Measurements from ENCODE around the gene NPAS3.

The NPAS3 gene

DNA sequence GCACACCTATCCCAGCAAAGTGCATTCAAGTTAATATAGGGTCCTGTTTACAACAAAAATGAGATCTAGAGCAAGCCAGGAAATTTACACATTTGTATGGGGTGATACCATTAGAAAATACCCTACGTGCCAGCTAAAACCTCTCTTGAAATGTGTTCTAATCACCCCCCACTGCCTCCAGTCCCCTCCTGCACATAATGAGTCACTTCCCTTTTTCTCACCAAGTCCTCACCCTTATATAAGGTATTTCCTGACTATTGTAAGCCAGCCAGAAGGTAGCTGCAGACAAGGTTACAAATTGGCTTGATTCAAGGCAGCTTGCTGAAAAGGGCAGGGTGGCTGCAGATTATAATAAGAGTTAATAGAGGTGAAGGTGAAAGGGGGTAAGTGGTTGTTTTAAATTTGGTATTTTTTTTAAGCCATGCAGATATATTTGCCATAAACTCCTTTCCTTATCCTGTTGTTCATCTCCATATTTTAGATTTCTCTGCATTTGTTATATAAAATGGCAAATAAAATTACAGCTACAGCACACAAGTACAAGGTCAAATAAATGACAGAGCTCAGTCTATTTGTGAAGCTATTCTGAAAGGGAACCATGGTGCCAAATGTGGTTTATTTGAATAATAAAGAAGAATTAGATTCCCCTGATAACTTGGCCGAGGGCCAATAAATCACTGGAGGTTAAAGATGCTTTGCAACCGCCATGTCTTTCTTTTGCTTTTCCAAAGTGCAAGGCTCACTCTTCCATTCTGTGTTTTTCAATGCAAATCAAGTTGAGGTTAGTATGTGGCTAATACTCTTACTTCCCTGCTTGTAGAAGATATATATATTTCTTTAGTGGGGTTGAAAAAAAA, 626.3 kb downstream of the NPAS3 start:
- DNase-seq = no peak

GRCh38 chr14:33566082-33566481, 627.4 kb downstream of the NPAS3 start:
- DNase-seq = no peak

DNA sequence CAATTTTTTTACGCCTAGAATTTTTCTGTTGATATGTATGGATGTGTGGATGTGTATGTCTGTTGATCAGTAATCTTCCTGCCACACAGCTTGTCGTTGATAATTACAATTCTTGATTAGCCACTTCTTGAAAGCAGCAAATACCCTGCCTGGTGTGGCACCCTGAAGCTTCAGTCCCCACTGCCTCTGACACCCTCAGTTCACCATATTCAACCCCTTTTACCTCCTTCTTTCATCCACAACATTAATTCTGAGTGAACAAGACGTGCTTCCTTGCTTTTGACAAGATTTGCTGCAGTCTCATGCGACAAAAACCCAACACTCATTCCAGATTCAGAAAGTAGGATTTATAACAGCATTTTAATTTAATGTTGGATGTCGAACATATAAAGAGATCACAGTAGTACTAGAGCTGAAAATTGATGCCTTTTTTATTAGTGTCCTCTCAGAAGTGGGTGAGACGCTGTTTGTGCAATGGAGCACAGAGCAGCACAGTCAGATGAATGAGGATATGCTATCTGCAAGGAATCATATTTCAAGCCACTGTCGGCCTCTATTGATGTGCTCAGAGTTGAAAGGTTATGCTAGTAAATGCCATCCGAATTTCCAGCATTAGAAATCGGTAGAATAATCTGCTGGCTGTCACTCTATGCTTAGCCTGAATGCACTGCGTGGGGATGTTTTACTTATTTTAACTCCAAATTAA, 628.5 kb downstream of the NPAS3 start:
- DNase-seq = no peak

DNA sequence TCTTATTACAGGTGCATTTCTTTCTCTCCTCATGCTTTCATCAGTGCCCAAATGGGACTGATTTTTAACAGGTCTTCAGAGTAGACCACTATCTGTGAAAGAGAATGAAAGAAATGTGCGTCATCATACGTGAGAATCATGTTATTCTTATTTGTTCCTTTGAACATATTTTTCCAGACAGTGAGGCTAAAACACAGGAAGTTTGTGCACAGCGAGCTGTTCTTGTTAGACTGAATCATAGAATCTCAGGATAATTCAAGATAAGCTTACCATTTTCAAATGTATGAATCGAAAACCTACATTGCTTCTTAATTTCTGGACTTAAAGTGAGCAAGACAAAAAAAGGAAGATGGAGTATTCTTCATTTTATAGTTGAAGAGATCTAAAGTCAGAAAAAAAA, 629.1 kb downstream of the NPAS3 start:
- no peak for DNase-seq

DNA sequence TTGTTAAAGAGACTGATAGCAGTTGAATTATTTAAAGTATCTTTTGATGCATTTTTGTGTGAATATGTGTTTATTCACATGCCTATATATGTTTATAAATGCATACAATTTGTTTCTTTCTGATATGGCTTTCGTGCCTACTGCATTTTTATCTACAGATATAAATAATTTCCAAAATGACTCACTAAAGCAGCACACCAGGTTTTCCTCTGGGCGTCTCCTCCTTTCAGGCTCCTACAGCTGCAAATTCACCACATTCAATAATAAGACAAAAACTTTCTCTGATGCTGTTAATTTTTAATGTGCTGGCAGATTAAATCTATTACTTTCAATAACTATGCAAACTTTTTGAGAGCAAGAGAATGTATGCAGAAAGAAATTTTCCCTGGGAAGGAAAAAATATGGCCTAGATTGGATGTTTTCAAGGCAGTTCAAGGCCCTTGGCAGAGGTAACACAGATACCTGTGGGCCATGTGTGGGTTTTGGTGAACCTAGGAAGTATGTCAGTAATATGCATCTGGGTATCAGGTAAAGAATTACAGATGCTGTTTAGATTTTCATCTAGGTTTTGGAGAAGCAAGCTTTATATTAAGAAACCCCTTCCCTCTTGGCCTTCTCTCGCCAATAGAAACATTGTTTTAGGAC, 630.4 kb downstream of the NPAS3 start:
- DNase-seq = no peak

DNA sequence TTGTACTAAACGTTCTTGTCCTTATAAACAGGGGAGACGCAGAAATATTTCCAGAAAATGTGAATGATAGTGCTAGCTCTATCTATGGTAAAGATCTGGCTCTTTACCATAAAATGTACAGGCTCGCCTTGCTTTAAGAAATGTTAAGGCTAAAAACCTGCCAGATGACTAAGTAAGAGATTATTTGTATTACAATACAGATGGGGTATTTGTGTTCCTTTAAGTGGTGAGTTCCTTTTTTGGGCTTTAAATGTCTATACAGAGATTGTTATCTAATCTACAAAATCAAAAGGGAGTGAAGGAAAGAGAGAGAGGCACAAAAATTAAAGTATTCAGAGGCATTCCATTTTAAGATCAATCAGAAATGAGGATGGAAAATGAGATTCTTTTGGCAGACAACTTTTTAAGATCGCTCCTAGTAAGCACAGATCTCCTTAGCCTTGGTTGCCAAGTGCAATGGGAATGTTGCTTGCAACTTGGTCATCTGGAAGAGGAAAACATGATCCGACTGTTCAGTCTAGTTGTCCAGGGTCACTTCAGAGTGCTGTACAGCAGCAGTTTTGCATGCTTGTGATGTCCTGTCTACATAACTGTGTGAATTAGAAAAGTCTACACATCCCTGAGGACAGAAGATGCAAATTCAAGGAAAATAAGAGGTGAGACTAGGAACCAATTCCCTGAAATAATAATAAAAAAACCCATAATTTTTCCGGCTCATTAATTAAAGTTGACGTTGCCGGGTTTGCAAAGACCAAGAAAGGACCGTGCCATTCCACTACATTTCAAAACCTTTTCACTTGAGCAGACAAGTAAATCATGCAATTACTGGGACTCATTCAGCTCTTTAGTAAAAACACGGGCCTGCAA, 631.4 kb downstream of the NPAS3 start:
- no peak for DNase-seq

DNA sequence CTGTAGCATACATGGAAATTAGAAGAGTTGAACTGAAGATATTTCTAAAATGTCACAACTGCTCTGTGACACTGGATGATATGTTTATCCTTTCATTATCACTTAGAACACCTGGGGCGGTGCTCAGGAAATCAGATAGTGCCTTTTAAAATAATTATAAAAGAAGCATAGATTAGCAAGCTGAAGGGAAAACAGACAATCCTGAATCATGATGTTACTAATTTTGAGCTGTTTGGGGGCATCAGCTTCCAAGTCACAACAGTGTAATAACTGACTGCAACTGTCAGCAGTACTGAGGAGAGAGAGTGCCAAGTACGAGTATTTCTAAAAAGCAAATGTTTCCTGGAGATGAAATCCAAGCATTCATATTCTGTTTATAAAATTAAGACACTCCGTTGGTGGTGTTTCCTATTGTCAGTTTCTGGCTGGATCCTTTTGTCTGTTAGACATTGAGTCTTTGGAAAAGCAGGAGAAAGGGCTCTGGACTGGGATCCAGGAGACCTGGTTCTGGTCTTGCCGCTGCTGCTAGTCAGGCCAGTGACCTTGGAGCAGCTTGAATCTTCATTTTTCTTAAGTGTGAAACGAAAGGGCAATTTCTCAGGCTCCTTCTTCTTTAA, 632.1 kb downstream of the NPAS3 start:
- DNase-seq = no peak

DNA sequence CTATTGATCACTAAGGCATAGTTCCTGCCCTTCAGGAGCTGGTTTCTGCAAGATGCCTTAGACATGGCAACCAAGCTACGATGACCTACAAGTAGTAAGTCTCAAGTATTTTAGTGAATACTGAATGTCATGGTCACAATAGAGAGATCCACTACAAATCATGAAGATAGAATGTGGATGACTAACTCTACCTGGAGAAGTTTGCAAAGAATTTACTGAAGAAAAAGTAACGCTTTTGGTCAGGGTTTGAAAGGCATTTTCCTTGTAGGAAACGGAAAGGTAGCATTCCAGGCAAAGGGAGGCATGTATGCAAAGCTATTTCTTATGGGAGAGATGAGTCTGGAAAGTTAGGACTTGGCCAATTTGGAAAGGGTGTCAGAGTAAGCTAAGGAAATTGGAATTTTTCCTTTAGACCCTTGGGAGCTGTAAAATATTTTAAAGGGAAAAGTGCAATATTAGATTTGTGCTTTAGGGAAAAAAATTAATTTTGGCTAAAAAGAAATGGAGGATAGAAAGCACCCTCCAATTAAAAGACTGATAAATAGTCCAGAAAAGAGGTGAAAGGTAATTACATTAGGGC, 634.7 kb downstream of the NPAS3 start:
- no peak for DNase-seq

DNA sequence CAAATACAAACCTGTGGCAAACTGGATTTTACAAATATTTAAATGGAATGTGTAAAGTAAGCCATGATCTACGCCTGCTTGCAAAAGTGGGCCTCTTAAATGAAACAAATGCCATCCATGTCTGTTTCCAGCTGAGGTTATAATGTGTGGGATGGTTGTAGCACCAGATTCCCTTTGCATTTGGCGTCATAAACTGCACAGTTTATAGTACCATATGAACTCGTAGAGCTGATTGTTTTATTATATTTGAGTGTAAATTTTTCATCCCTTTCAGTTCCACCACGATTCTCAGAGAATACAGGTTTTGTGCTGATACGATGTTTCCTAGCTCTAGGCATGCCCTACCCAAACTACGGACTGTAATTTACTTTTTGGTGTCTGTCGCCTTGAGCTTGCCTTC, 637.3 kb downstream of the NPAS3 start:
- DNase-seq = no peak

GRCh38 chr14:33578461-33579216, 640.0 kb downstream of the NPAS3 start:
- DNase-seq = no peak

DNA sequence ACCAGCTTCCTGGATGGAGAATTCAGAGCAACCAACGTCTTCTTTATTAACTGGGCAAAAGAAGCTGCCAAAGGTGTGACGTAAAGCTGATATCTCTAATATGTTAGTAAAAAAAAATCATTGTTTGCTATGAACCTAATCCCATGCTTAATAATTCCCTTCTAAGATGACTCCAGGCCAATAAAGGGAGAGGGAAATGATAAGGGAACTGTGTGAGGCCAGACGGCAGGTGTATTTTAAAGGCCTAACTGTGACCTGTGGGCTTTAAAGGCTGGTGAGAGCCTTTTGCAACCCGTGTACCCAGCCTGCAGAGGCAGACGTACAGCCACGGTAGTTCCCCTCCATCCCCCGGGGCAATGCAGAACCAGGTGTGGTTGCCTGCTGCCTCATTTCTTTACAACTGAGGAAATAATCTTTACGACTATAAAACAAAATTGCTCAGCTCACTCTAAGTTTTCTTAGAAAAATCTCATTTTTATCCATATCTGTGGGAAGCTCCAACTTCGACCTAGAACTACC, 641.6 kb downstream of the NPAS3 start:
- no peak for DNase-seq

DNA sequence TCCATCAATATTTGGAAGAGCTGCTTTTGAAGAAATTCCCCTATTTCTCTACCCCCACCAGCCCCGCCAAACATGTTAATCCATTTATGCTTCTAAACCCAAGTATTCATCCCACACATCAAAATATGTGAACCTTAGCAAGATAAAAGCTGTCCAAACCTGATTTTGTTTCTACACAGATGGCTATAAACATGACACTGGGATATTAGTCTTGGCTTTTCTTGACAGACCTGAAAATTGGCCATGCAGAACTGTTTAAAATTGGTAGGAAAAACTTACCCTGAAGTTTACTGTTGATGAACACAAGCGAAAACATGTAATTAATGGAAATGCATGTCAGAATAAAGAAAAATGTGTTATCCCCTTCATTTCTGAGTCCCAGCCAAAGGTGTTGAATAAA, 642.2 kb downstream of the NPAS3 start:
- no peak for DNase-seq

GRCh38 chr14:33584697-33585096, 646.0 kb downstream of the NPAS3 start:
- DNase-seq = no peak

DNA sequence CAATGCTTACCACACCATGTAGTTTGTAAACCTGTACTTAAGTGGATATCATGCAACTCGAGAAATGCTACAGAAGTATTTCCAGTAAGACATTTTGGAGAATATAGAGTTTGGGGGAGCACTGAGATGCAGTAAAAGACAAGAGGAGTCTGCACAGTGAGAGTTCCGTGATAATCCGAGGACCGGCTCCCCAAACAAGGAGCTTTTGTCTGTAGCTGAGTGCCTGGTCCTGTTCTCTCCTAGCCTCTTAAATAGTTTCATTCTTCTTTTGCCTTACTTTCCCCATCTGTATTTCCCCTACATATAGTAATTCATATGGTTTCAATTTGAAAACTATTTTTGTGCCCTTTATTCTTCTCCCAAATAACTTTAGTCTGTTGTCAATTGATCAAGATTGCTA, 648.1 kb downstream of the NPAS3 start:
- no peak for DNase-seq

DNA sequence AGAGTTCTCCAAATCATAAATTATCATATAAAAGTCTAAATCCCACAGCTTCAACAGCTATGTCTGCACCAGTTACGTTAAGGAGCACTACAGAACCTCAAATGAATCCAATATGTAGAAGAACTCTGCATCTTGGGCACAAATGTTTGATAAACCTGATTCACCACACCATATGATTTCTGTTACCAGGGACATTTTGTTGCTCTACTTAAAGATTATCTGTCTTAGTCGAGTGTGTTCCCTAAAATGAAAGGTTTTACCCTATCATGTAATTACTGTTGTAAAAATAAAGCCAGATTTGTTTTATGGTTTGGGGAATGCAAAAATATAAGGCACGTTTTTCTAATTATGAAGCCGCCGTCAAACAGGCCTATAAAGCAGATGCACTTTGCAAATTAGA, 649.1 kb downstream of the NPAS3 start:
- DNase-seq = no peak

DNA sequence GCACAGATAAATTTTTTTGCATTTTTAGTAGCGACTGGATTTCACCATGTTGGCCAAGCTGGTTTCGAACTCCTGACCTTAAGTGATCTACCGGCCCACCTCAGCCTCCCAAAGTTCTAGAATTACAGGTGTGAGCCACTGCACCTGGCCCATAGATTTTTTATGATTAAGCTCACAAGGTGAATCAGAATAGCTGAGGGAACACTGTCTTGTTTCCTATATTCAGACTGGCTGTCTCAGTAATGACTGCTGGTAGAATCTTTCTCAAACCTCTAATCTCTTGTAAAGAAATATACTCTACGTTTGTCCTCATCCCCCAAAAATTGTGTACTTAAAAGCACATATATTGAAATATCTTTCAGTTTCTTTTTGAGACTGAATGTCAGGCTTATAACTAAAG, 650.1 kb downstream of the NPAS3 start:
- no peak for DNase-seq

DNA sequence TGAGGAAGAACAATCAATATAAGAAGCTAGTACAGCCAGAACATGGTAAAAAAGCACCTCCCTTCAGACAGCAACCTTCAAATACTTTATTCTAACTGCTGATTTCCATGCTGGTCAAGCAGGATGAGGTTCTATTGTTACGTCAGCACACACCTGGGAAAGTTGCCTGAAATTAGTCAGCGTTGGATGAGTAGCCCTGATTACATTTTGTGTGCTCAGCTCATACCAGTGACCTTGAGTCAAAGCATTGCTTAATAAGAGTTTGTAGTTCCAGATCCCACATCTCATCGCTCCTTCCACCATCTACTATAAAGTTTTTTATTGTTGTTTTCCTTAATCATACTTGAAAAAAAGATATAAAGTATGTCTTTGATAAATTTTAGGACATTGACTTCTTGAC, 650.7 kb downstream of the NPAS3 start:
- DNase-seq = no peak

DNA sequence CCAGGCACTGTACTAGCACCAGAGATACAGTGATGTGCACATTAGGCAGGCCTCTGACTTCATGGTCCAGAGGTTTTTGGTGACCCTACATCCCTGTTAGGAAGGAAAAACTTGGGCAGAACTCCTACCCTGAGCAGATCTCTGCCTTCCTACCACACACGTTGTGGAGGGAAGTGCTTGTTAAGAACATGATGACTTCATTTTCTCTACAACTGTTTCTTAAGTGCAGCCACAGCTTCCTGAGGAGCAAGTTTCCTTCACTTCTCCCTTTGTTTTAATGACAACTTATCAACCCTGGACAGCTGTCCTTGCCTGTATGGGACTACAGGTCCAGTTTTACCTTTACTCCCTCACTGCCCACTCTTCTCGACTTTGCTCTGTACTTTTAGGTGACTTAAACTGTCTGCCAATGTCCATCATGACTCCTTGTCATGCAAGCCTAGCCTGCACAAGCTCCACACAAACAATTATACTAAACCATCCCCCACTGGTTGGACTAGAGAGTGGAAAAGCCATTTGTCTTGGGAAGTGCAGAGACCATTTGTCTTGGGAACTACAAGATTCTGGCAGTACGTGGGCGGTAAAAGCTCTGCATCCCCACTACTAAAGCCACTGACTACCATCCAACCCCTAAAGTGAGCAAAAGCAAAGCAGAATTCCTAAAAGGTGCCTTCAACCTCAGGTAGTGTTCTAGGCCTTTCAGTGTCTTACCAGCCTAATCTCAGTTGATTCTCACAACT, 652.4 kb downstream of the NPAS3 start:
- DNase-seq = no peak

DNA sequence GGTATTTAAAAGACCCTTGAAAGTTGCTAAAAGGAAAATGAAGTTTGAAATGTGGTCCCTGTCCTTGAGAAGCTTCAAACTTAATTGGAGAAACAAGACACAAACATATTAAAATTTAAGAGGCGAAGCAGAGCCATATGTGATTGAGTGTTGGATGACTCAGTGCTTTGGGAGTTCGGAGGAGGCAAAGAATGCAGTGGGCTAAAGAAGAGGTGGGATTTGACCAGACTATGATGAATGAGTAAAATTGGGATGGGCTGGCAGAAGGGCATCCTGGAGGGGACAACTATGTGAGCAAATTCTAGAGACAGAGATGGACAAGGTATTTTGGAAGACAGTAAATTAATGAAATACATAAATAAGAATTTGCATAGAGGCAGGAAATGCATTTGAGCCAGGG, 653.6 kb downstream of the NPAS3 start:
- no peak for DNase-seq

Data from NCI-H1930 (cell line).